ENCODE data around the gene PCDHA2. TPM values are rescaled to one million over a fixed set of nuclear protein-coding genes. Genes with fewer than 3 reads are reported as not detected.
A peak's percentile ranks its signal among the peaks of the same experiment; 100 is the strongest.
"Not testable (repeated sequence)": the region's sequence is repeated elsewhere in the genome, so short reads cannot be mapped to it uniquely, and the experiment has no call there.

The PCDHA2 gene
- polyA plus RNA-seq, 1 experiment: 0.05 TPM

- TF ChIP-seq CTCF (IDR thresholded peaks at IDR 0.05; ENCODE audit: low read depth, low read length): no peak
- Histone ChIP-seq H3K27ac (ENCODE audit: low read depth, low read length) (no peak overlapping the region), H3K27me3 (ENCODE audit: control insufficient read depth, insufficient read depth, low read length) (no peaks in the 10 kb centered on the region), H3K9me3 (ENCODE audit: control insufficient read depth, insufficient read depth, low read length) (peaks cover 25% of the 10 kb centered on the region), H3K4me3 (ENCODE audit: low read depth, low read length) (no peak overlapping the region)
- POLR2A ChIA-PET: no interaction called here
- DNase-seq (ENCODE audit: low read depth, low spot score): no peak
- CTCF ChIA-PET: no interaction called here
Observed at GRCh38 chr5:140796718-140797095, 2.1 kb downstream of the PCDHA2 start.

GRCh38 chr5:140800816-140801493 is 6.3 kb downstream of the PCDHA2 start, which contains the start of gene PCDHA3:
PCDHA3 (plus strand) TSS chr5:140801057.
- ChIA-PET POLR2A (no interaction called here), CTCF (no interaction called here)
- Histone ChIP-seq H3K9me3 (ENCODE audit: control insufficient read depth, insufficient read depth, low read length) (peaks cover 35% of the 10 kb centered on the region), H3K27me3 (ENCODE audit: control insufficient read depth, insufficient read depth, low read length) (no peaks in the 10 kb centered on the region), H3K4me3 (ENCODE audit: low read depth, low read length) (no peak within 1 kb of the TSS), H3K27ac (ENCODE audit: low read depth, low read length) (no peak within 1 kb of the TSS)
- DNase-seq (ENCODE audit: low read depth, low spot score): no peak
- no peak; the same call in 1 of the 2 replicates for TF ChIP-seq CTCF (IDR thresholded peaks at IDR 0.05; ENCODE audit: low read depth, low read length)

GRCh38 chr5:140801494-140801841 is 6.8 kb downstream of the PCDHA2 start:
- Histone ChIP-seq H3K27ac (ENCODE audit: low read depth, low read length) (no peak overlapping the region), H3K4me3 (ENCODE audit: low read depth, low read length) (no peak overlapping the region), H3K27me3 (ENCODE audit: control insufficient read depth, insufficient read depth, low read length) (no peaks in the 10 kb centered on the region), H3K9me3 (ENCODE audit: control insufficient read depth, insufficient read depth, low read length) (peaks cover 30% of the 10 kb centered on the region)
- CTCF ChIA-PET: no interaction called here
- no peak for DNase-seq (ENCODE audit: low read depth, low spot score)
- POLR2A ChIA-PET: no interaction called here
- 0 out of 2 replicates have a peak, but pooled peaks have one; percentile 15 for TF ChIP-seq CTCF (IDR thresholded peaks at IDR 0.05; ENCODE audit: low read depth, low read length)

- H3K27ac ChIP-seq (ENCODE audit: low read depth, low read length); CTCF ChIA-PET; DNase-seq (ENCODE audit: low read depth, low spot score); POLR2A ChIA-PET; H3K4me3 ChIP-seq (ENCODE audit: low read depth, low read length); H3K27me3 ChIP-seq (ENCODE audit: control insufficient read depth, insufficient read depth, low read length): not testable (repeated sequence)
- H3K9me3 ChIP-seq (ENCODE audit: control insufficient read depth, insufficient read depth, low read length): peaks cover 29% of the 10 kb centered on the region
Observed at GRCh38 chr5:140802381-140802780, 7.7 kb downstream of the PCDHA2 start.

GRCh38 chr5:140802781-140803271 is 8.2 kb downstream of the PCDHA2 start:
- no peak overlapping the region for H3K27ac ChIP-seq (ENCODE audit: low read depth, low read length)
- H3K9me3 ChIP-seq (ENCODE audit: control insufficient read depth, insufficient read depth, low read length): peaks cover 33% of the 10 kb centered on the region
- POLR2A ChIA-PET: no interaction called here
- H3K27me3 ChIP-seq (ENCODE audit: control insufficient read depth, insufficient read depth, low read length): no peaks in the 10 kb centered on the region
- H3K4me3 ChIP-seq (ENCODE audit: low read depth, low read length): no peak overlapping the region
- DNase-seq (ENCODE audit: low read depth, low spot score): no peak
- CTCF ChIA-PET: no interaction called here
- TF ChIP-seq CTCF (IDR thresholded peaks at IDR 0.05; ENCODE audit: low read depth, low read length): no peak

All from AG04450 (cell line).